ENCODE data around the gene C10orf90. TPM values are rescaled to one million over a fixed set of nuclear protein-coding genes. Genes with fewer than 3 reads are reported as not detected.

C10orf90 gene
- total RNA-seq, 1 experiment from 2014 or later: 0.59 TPM

GRCh38 chr10:126704649-126705048 lies 34.2 kb upstream of the C10orf90 start:
- H4K20me1 ChIP-seq (ENCODE audit: insufficient read depth): no peaks in the 10 kb centered on the region
- H3K4me1 ChIP-seq (replicated peaks; ENCODE audit: insufficient read depth): no peaks in the 10 kb centered on the region
- no peak overlapping the region for H3K4me3 ChIP-seq
- ChIA-PET POLR2A (ENCODE audit: unreplicated experiment) (no interaction called here), CTCF (no interaction called here)
- no peaks in the 10 kb centered on the region for H3K9me2 ChIP-seq (ENCODE audit: insufficient read depth)
- no peak for DNase-seq
- no TSS peak for BruUV-seq (replicated peaks)
- H3F3A ChIP-seq (ENCODE audit: insufficient read depth, low read depth): no peaks in the 10 kb centered on the region
- no peak overlapping the region for H2AFZ ChIP-seq
- no peaks in the 10 kb centered on the region for H3K36me3 ChIP-seq (ENCODE audit: low read depth)
- H3K27me3 ChIP-seq (ENCODE audit: insufficient read depth, low read depth): no peaks in the 10 kb centered on the region
- no peak overlapping the region for H3K4me2 ChIP-seq
- intact Hi-C loops (cut with micrococcal nuclease; ENCODE audit: unreplicated experiment): no loop called here
- no peak overlapping the region for H3K27ac ChIP-seq
- TF ChIP-seq, protein P1, sequence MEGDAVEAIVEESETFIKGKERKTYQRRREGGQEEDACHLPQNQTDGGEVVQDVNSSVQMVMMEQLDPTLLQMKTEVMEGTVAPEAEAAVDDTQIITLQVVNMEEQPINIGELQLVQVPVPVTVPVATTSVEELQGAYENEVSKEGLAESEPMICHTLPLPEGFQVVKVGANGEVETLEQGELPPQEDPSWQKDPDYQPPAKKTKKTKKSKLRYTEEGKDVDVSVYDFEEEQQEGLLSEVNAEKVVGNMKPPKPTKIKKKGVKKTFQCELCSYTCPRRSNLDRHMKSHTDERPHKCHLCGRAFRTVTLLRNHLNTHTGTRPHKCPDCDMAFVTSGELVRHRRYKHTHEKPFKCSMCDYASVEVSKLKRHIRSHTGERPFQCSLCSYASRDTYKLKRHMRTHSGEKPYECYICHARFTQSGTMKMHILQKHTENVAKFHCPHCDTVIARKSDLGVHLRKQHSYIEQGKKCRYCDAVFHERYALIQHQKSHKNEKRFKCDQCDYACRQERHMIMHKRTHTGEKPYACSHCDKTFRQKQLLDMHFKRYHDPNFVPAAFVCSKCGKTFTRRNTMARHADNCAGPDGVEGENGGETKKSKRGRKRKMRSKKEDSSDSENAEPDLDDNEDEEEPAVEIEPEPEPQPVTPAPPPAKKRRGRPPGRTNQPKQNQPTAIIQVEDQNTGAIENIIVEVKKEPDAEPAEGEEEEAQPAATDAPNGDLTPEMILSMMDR (conservative IDR thresholded peaks at IDR 0.05): no peak
- no peak for TF ChIP-seq EZH2 (IDR thresholded peaks at IDR 0.05; ENCODE audit: low read depth)
- H3K9me3 ChIP-seq (ENCODE audit: insufficient read depth, low read depth): no peaks in the 10 kb centered on the region
- no peaks in the 10 kb centered on the region for H3K79me2 ChIP-seq (ENCODE audit: low read depth)

DNA sequence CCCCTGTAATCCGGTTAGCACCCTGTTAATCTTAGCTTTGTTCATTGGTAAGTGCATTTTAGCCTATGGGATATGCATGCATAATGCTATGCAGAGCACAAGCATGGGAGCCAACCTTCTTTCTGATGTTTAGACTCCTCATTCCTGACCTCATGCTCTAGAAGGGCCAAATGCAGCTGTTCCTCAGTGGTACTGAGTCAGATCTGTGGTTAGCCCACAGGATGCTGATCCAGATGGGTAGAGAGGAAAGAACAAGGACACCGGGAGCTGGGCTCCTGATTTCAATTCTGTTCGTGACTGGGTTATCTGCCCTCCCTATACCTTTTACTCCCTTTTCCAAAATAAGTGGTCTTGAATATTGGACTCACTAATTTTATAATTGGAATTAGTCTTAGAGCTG lies 31.7 kb upstream of the C10orf90 start:
- Histone ChIP-seq H3K4me1 (replicated peaks; ENCODE audit: insufficient read depth) (no peaks in the 10 kb centered on the region), H3K4me2 (no peak overlapping the region), H2AFZ (no peak overlapping the region), H3K27ac (no peak overlapping the region), H3K27me3 (ENCODE audit: insufficient read depth, low read depth) (no peaks in the 10 kb centered on the region), H3K36me3 (ENCODE audit: low read depth) (no peaks in the 10 kb centered on the region), H3F3A (ENCODE audit: insufficient read depth, low read depth) (no peaks in the 10 kb centered on the region), H3K9me3 (ENCODE audit: insufficient read depth, low read depth) (no peaks in the 10 kb centered on the region), H3K4me3 (no peak overlapping the region), H3K9me2 (ENCODE audit: insufficient read depth) (no peaks in the 10 kb centered on the region), H3K79me2 (ENCODE audit: low read depth) (no peaks in the 10 kb centered on the region), H4K20me1 (ENCODE audit: insufficient read depth) (no peaks in the 10 kb centered on the region)
- ChIA-PET CTCF (no interaction called here), POLR2A (ENCODE audit: unreplicated experiment) (no interaction called here)
- no TSS peak for BruUV-seq (replicated peaks)
- intact Hi-C loops (cut with micrococcal nuclease; ENCODE audit: unreplicated experiment): no loop called here
- no peak for DNase-seq
- no peak for TF ChIP-seq EZH2 (IDR thresholded peaks at IDR 0.05; ENCODE audit: low read depth)
- TF ChIP-seq, protein P1 (conservative IDR thresholded peaks at IDR 0.05): no peak

DNA sequence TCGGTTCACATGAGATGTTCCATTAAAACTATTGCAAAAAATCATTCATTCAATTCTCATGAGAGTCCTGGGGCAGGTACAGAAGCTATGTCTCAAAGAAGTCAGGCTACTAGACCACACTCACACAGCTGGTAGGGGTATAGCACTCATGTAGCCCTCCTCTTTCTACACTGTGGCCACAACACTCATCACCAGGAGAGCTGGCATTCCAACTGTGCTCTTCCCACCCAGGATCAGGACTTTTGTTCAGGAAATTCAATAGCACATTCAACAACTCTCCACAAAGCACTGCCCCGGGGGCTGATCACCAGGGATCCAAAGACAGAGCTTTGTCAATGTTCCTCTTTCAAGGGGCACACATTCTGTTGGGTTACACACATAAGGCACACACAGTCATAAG lies 31.0 kb upstream of the C10orf90 start:
- POLR2A ChIA-PET (ENCODE audit: unreplicated experiment): no interaction called here
- intact Hi-C loops (cut with micrococcal nuclease; ENCODE audit: unreplicated experiment): no loop called here
- Histone ChIP-seq H3K79me2 (ENCODE audit: low read depth) (no peaks in the 10 kb centered on the region), H3K27ac (no peak overlapping the region), H3K9me3 (ENCODE audit: insufficient read depth, low read depth) (no peaks in the 10 kb centered on the region), H3K4me1 (replicated peaks; ENCODE audit: insufficient read depth) (no peaks in the 10 kb centered on the region), H4K20me1 (ENCODE audit: insufficient read depth) (no peaks in the 10 kb centered on the region), H3K9me2 (ENCODE audit: insufficient read depth) (no peaks in the 10 kb centered on the region), H2AFZ (no peak overlapping the region), H3F3A (ENCODE audit: insufficient read depth, low read depth) (no peaks in the 10 kb centered on the region), H3K4me3 (no peak overlapping the region), H3K4me2 (no peak overlapping the region), H3K36me3 (ENCODE audit: low read depth) (no peaks in the 10 kb centered on the region), H3K27me3 (ENCODE audit: insufficient read depth, low read depth) (no peaks in the 10 kb centered on the region)
- CTCF ChIA-PET: no interaction called here
- no peak for DNase-seq
- no TSS peak for BruUV-seq (replicated peaks)
- no peak for TF ChIP-seq EZH2 (IDR thresholded peaks at IDR 0.05; ENCODE audit: low read depth)
- TF ChIP-seq, protein P1 (conservative IDR thresholded peaks at IDR 0.05): no peak

Data from PC-9 (cell line).